HG03103 (cell line): Measurements from ENCODE around the gene BEND7.
"Not testable (repeated sequence)": the region's sequence is repeated elsewhere in the genome, so short reads cannot be mapped to it uniquely, and the experiment has no call there.

ENCODE experiments used
- ATAC-seq: cut with Tn5 transposase; IDR thresholded peaks from one replicate; pipeline ENCODE4 v1.9.1; 2021; ENCODE audit warnings: low read depth; ENCODE audit not compliant: unreplicated experiment

BEND7 gene, protein sequence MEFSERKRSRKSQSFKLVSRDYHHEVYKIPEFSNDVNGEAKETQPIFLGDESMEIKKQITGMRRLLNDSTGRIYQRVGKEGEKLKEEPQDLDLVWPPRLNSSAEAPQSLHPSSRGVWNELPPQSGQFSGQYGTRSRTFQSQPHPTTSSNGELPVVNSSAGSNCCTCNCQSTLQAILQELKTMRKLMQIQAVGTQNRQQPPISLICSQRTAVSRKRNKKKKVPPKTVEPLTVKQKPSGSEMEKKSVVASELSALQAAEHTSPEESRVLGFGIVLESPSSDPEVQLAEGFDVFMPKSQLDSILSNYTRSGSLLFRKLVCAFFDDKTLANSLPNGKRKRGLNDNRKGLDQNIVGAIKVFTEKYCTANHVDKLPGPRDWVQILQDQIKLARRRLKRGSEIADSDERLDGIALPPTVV

DNA sequence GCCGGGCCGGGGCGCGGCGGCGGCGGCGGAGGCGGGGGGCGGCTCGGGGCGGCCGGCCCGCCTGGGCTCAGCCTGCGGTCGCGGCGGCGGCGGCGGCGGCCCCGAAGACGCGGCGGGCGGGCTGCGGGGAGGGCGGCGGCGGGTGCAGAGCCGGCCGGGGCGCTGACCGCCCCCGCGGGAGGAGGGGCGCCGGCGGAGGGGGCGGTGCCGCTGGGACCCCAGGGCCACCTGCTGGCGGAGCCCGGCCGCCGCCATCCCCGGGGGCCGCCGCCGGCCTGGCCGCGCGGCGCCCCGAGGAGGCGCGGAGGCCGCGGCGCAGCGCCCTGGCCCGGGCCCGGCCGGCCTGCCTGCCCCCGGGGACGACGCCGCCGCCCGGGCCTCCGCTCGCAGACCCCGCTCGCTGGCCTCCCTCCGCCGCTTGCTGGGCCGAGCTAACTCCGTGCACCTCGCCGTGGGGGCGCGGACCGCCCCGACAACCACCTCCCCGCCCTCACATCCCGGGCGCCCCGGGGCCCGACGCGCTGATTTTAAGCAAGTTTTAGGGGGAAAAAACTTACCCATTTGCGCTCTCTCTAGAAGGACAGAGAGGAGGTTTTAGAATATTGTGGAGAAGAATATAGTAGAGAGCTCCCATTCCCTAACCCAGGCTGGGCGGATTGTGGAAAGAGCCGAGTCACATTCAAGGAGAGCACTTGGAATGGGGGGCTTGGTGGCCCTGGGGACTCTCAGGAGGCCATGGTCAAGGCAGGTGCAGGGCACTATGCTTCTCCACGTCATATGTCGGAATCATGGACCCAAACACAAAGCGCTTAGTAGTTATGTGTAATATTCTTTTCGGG is at the start of gene BEND7:
Gene BEND7, minus strand, starts transcription at position 140 of the 839 bp plus-strand sequence. CDS start 481 bp downstream, outside the sequence.
- no peak for ATAC-seq

DNA sequence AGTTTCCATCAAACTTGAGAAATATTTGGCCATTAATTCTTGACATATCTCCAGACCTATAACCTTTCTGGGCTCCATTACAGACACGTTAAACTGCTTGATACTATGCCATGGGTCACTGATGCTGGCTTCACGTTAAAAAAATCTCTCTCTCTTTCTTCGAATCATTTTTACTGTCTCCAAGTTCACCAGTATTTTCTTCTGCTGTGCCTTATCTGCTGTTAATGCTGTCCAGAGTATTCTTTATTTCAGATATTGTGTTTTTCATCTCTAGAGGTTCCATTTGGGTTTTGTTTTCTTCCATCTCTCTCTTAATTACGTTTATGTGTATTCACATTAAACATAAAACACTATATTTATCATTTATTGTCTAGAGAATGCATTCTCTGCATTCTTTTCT is 45.1 kb upstream of the BEND7 start:
- ATAC-seq: no peak

- no peak for ATAC-seq
These were observed 42.7 kb upstream of the BEND7 start for GRCh38 chr10:13571541-13571940.

- no peak for ATAC-seq
These were observed 38.2 kb upstream of the BEND7 start for GRCh38 chr10:13567030-13567429.

DNA sequence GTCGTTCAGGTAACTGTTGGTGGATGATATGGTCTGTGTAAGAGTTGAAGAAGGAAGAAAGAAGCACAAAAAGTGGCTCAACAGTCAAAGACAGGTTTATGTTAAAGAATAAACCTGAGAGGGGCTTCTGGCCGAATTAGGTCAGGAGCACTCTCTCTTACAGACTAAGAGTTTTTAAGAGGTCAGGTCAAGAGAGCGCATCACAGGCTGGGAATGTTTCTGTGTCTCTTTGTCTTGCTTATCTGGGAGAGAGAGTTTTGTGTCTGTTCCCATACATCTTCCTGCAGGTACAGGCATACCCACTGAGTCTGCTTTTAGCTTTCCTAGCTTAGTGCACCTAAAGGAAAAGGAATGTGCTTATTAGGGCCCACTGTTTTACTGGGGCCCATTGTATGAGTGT is 35.8 kb upstream of the BEND7 start:
- ATAC-seq: no peak

DNA sequence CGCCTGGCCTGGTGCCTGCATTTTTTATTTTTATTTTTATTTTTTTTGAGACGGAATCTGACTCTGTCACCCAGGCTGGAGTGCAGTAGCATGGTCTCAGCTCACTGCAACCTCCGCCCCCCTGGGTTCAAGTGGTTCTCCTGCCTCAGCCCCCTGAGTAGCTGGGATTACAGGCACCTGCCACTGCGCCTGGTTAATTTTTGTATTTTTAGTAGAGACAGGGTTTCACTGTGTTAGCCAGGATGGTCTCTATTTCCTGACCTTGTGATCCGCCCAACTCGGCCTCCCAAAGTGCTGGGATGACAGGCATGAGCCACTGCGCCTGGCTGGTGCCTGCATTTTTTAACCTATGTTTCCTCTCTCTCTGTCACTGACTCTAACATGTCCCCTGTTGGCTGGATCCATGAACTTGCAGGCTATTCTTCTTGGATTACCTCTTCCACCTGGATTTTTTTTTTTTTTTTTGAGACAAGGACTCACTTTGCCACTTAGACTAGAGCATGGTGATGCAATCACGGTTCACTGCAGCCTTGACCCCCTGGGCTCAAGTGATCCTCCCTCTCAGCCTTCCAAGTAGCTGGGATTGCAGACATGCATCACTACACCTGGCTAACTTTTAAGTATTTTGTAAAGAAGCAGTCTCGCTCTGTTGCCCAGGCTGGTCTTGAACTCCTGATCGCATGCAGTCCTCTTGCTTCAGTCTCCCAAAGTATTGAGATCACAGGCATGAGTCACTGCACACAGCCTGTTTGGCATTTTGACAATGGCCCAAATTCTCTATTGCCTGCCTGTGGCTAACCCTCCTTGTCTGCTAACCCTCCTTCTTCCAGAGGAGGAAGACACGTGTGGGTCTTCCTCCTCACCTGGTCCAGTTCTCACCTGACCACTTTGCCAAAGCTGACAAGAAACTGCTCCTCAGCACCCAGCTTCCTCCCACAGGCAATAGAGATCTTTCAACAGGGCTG is 34.9 kb upstream of the BEND7 start:
- no peak for ATAC-seq

DNA sequence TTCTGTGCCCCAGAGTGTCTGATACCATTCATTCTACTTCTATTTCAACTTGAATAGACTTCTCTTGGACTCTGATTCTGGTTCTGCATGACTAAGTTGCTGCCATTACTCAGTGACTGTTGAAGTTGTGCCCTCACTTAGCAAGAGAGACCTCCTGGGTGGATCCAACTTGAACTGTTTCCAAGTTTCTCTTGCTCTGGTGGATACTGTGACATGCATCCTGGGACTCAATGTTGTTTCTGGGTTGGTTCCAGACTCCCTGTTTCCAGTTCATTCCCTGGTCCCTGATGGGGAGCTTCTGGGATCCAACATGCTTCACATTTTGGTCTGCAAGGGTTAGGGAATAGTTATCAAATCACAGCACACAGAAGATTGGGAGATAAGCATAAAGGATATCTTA is 31.8 kb upstream of the BEND7 start:
- ATAC-seq: no peak

DNA sequence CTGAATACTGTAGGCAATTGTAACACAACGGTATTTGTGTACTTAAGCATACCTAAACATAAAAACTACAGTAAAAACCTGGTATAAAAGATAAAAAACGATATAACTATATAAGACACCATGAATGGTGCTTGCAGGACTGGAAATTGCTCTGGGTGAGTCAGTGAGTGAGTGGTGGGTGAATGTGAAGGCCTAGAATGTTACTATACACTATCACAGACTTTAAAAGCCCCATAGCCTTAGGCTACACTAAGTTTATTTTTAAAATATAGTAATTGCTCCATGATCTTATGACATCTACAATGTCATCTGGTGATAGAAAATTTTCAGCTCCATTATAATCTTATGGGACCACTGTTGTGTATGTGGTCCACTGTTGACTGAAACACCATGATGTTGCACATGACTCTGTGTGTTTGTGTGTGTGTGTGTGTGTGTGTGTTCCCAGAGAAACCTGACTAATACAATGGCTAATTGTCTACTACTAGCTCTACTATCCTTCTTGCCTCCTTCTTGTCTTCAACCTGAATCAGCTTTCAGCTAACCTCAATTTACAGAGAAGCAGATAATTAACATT is 30.4 kb upstream of the BEND7 start:
- ATAC-seq: no peak

DNA sequence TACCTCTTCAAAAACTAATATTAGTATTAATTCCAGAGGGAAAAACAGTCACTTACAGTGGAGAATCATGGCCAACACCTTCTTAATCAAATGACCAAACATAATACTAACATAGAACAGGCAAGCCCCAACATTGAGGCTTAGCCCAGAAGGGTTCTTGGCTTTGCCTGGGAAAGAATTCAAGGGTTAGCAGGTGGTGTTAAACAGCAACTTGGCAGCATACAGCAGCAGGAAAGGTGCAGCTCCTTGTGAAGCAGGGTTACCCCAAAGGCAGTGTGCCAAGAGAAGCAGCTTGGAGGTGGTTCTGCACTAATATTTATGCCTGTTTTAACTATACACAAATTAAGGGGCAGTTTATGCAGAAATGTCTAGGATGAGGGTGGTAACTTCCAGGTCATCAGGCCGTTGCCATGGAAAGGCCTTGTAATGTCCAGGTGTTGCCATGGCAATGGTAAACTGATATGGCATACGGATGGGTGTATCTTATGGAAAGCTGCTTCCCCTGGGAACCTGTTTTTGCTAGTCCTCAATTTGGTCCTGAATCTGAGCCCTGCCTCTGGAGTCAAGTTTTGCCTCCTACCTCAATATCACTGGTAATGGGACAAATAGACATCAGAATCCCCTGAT is 27.2 kb upstream of the BEND7 start:
- ATAC-seq: no peak

DNA sequence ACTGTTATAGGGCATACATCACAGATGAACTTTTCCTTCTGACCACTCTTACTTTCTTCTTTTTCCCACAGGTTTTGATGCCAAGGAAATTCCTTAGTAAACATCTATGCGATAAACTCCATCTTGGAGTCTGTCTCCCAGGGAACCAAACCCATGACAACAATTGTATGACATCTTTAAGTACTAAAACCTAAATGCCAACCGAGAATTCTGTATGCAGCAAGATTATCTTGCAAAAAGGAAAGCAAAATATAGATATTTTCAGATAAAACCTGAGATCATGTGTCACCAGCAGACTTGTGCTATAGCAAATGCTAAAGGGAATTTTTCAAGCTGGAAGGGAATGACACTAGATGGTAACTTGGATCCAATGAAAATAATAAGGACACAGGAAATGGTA is 22.0 kb upstream of the BEND7 start:
- ATAC-seq: no peak

- ATAC-seq: no peak
These were observed 13.7 kb upstream of the BEND7 start for GRCh38 chr10:13542533-13542932.

DNA sequence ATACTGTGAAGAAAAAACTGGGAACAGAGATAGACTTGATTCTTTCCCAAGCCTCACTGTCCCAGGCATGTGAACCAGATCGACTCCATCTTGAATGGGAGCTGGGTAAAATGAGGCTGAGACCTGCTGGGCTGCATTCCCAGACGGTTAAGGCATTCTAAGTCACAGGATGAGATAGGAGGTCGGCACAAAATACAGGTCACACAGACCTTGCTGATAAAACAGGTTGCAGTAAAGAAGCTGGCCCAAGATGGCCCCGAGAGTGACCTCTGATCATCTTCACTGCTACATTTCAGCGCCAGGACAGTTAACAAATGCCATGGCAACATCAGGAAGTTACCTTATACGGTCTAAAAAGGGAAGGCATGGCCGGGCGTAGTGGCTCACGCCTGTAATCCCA is 9.2 kb upstream of the BEND7 start:
- ATAC-seq: not testable (repeated sequence)

DNA sequence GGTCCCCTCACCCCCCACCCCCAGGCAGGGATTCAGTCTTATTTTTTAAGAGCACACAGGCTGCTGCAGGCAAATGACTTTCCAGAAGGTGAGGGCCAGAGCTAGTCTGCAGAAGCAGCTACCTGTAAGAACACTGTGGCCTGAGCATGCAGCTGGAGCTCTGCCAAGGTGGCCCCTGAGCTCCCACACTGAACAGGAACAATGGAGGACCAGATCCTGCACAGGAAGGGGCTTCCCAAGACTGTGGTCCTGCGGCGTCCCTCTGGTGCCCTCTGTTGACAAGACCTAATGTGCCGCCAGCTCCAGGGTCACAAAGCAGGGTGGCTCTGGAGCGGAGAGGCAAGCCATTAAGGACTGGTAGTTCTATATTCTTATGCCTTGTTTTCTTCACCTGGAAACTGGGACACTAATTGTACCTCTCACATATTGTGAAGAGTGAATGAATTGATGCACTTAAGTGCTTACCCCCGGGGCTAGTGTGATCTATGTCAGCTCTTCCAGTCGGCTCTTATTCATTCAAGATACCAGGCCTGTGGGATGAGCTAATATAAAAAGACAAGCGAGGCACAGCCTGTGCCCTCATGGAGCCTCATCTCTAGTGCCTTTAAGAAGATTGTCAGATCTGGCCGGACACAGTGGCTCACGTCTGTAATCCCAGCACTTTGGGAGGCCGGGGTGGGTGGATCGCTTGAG is 8.0 kb upstream of the BEND7 start:
- no peak for ATAC-seq

DNA sequence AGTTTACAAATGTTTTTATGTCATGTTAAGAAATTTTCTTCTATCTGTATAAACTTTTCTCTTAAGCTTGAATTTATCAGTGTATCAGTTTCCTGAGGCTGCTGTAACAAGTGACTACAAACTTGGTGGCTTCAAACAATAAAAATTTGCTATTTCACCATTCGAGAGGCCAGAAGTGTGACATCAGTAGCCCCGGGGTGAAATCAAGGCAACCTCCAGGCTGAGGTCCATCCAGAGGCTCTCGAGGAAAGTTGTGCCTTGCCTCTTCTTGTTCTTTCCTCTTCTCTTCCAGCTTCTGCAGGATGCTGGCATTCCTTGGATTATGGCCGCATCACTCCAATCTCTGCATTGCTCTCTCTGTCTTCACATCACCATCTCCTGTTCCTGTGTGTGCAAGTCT is 6.5 kb upstream of the BEND7 start:
- ATAC-seq: no peak

DNA sequence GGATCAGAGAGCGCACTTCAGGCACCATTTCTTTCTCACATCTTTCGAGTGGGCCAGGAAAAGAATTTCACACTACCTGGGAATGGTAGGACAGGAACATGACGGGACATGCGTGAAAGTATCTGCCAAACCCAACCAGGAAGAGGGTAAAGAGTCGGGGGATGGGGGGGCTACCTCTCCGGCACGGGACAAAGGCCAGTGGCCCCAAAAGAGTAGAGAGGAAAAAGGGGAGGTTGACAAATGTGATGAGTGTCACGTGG is 830 bp upstream of the BEND7 start:
- no peak for ATAC-seq

GRCh38 chr10:13528123-13528874 is 515 bp downstream of the BEND7 start:
- no peak for ATAC-seq

DNA sequence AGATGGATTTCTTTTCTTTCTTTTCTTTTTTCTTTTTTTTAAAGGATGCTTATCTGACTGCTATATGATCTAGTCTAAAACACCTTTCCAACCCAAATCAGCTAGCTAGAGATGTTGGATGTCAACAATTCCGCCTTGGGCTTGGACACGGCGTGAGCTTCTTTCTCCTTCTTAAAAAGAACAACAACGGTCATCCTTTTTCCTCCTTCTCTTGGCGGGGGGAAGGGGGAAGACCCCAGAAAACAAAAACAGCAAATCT is 1.0 kb downstream of the BEND7 start:
- no peak for ATAC-seq

DNA sequence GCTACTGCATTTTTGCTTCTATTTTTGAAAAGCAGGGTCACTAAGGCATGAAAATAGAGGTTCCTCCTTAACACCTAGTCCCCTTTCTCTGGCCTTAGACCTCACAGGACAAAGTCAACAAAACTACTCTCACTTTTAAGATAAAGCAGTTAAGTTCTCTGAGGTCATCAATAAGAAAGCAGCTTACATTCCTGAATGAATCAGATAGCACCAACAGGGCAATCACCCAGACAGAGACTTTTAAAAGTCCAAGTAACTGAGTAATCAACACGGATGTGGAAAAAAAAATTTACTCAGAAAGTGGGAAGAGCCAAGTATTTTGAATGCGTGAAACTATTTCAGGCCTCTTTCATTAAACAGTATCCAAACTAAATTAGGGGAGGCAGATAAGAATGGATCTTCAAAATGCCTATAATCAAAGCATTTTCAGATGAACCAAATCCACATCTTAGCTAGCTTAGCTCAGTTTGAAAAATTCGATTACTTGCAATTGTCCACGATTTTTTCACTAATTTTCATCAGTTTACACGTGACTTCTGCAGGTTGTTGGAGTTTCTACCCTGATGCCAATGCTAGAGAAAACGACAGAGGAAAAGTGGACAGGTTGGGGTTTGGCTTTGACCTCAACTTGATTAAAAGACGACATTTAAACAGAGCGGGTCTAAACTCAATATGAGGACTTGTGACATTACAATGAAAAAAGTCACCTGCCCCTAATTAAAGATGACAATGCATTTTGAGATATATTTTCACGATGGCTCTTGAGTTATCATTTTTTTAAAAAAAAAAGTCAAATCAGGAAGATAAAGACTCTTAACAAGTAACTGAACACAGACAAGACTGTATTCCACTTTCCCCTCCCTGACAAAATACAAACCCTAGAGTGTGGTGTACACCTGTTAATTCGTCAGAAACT is 1.6 kb downstream of the BEND7 start:
- no peak for ATAC-seq
